Endothelial cell of umbilical vein (primary cell): Measurements from ENCODE around the gene MAMDC4. TPM values are rescaled to one million over a fixed set of nuclear protein-coding genes. Genes with fewer than 3 reads are reported as not detected.

ENCODE experiments used
- BruUV-seq: library from RNA; stranded (reverse); fragments of 400-500 nt; replicated peaks from 2 replicates; lab custom pipeline; 2021; lab: Mats Ljungman, UMichigan
- CTCF ChIA-PET: fragments of 300-600, 350-600 bp; sonication (Branson Sonifier 250); formaldehyde crosslinking; loops from one replicate; lab custom pipeline; 2021; ENCODE audit warnings: antibody characterized with exemption, inconsistent platforms; lab: Charles Lee
- POLR2A ChIA-PET: fragments of 300-600, 350-600 bp; sonication (Branson Sonifier 250); formaldehyde crosslinking; loops from one replicate; lab custom pipeline; 2021; ENCODE audit warnings: antibody characterized with exemption, inconsistent platforms; lab: Charles Lee
- DNase-seq: peaks from one replicate; pipeline ENCODE4 v3.0.0-alpha.2; 2011; ENCODE audit warnings: low read depth, low spot score
- FAIRE-seq: peaks from 2 replicates; lab custom pipeline; 2011; peaks lifted over from hg19 to GRCh38; lab: Jason Lieb, UNC
- H2AFZ ChIP-seq: 2 replicates; pipeline ENCODE4 v1.6.0; 2012; ENCODE audit warnings: low read depth, low read length, control low read depth, inconsistent platforms
- H3K27ac ChIP-seq: 2 replicates; pipeline ENCODE4 v1.5.1; 2011; ENCODE audit warnings: low read depth, mild to moderate bottlenecking, control low read depth, low read length, moderate library complexity; ENCODE audit not compliant: insufficient read depth
- H3K27me3 ChIP-seq, 2 experiments: 2 replicates each; pipeline versions ENCODE4 v1.6.0 to v1.6.1; 2011; ENCODE audit warnings: low read length in 2 of 2, mixed read lengths in 1 of 2; ENCODE audit not compliant: control insufficient read depth in 2 of 2, insufficient read depth in 2 of 2
- H3K36me3 ChIP-seq, 2 experiments: 2 replicates in 1 of 2; 3 replicates in 1 of 2; pipeline ENCODE4 v1.5.1; 2011; ENCODE audit warnings: low read length in 2 of 2, mild to moderate bottlenecking in 1 of 2, moderate library complexity in 1 of 2; ENCODE audit not compliant: control insufficient read depth in 2 of 2, insufficient read depth in 2 of 2; ENCODE audit errors: extremely low read depth in 1 of 2
- H3K4me1 ChIP-seq: 3 replicates; pipeline ENCODE4 v1.5.1; 2011; ENCODE audit warnings: mild to moderate bottlenecking, low read length; ENCODE audit not compliant: control insufficient read depth, insufficient read depth; ENCODE audit errors: extremely low read depth
- H3K4me2 ChIP-seq: 2 replicates; pipeline ENCODE4 v1.6.1; 2011; ENCODE audit warnings: low read length, control low read depth, mixed read lengths; ENCODE audit not compliant: insufficient read depth
- H3K4me3 ChIP-seq, 3 experiments: fragments of 200-600 bp in 1 of 3; sonication (generic), shearing (Covaris generic) in 1 of 3; replicated peaks in 1 of 3; 2 replicates each; pipeline ENCODE4 v1.5.1; 2011 to 2016; ENCODE audit warnings: control low read depth in 3 of 3, low read length in 3 of 3, mild to moderate bottlenecking in 2 of 3, inconsistent platforms in 1 of 3, low read depth in 1 of 3, moderate library complexity in 1 of 3; ENCODE audit not compliant: insufficient read depth in 1 of 3
- H3K79me2 ChIP-seq: 2 replicates; pipeline ENCODE4 v1.6.0; 2012; ENCODE audit warnings: low read length, inconsistent platforms; ENCODE audit not compliant: control insufficient read depth, insufficient read depth
- H3K9ac ChIP-seq: replicated peaks from 2 replicates; pipeline ENCODE3; 2011; ENCODE audit warnings: low read length, control low read depth; ENCODE audit not compliant: insufficient read depth; ENCODE audit errors: extremely low read depth
- H3K9me1 ChIP-seq: replicated peaks from 3 replicates; pipeline ENCODE4 v1.6.0; 2011; ENCODE audit warnings: mild to moderate bottlenecking, low read length; ENCODE audit not compliant: control insufficient read depth, insufficient read depth; ENCODE audit errors: extremely low read depth
- H3K9me3 ChIP-seq: replicated peaks from 2 replicates; pipeline ENCODE4 v1.5.1; 2012; ENCODE audit warnings: low read length, inconsistent platforms; ENCODE audit not compliant: control insufficient read depth, insufficient read depth
- H4K20me1 ChIP-seq: replicated peaks from 2 replicates; pipeline ENCODE3; 2011; ENCODE audit warnings: mild to moderate bottlenecking, low read length; ENCODE audit not compliant: control insufficient read depth, insufficient read depth; ENCODE audit errors: extremely low read depth
- EZH2 ChIP-seq: IDR thresholded peaks from 2 replicates; pipeline ENCODE4 v1.6.1; 2012; ENCODE audit warnings: borderline replicate concordance, low read depth, mild to moderate bottlenecking, moderate library complexity, low read length, inconsistent platforms; ENCODE audit not compliant: severe bottlenecking
- FOS ChIP-seq: IDR thresholded peaks from 2 replicates; pipeline ENCODE4 v1.6.1; 2011; ENCODE audit warnings: mild to moderate bottlenecking, low read length, moderate library complexity, borderline replicate concordance; ENCODE audit not compliant: insufficient read depth
- GATA2 ChIP-seq: IDR thresholded peaks from 2 replicates; pipeline ENCODE4 v1.7.0; 2011; ENCODE audit warnings: low read depth, mild to moderate bottlenecking, moderate library complexity, mixed read lengths, low read length; ENCODE audit not compliant: insufficient read length, insufficient read depth
- JUN ChIP-seq: IDR thresholded peaks from 2 replicates; pipeline ENCODE4 v1.6.1; 2011; ENCODE audit warnings: borderline replicate concordance, low read depth; ENCODE audit not compliant: insufficient read length, insufficient read depth
- MYC ChIP-seq: IDR thresholded peaks from one replicate; pipeline ENCODE4 v1.6.1; 2011; ENCODE audit warnings: mild to moderate bottlenecking, low read depth, low read length
- POLR2A ChIP-seq: IDR thresholded peaks from 2 replicates; pipeline ENCODE4 v1.6.1; 2012; ENCODE audit warnings: low read depth, mild to moderate bottlenecking, control low read depth, low read length
- POLR2AphosphoS5 ChIP-seq: IDR thresholded peaks from 2 replicates; pipeline ENCODE4 v1.6.1; 2012; ENCODE audit warnings: low read depth, mild to moderate bottlenecking, control low read depth, low read length, moderate library complexity; ENCODE audit not compliant: insufficient read depth
- dilution Hi-C: fragments of 300-500 bp; cut with MboI; formaldehyde crosslinking; loops from one replicate; pipeline ENCODE4 v1.15.0; 2019; ENCODE audit warnings: low sequenced_read_pairs; ENCODE audit not compliant: extremely low pct_ligation_motif_present
- intact Hi-C: fragments of 100-400 bp; cut with micrococcal nuclease; formaldehyde crosslinking; loops from one replicate; pipeline ENCODE4 v1.10.0; 2022
- polyA plus RNA-seq, 4 experiments: library from polyadenylated mRNA; depleted of rRNA in 3 of 4; stranded (reverse) in 3 of 4; unstranded in 1 of 4; fragments of >200 nt; gene quantifications; 2 replicates each; pipeline versions ENCODE4 v1.2.1 to v1.2.3, GENCODE V29; 2011 to 2012; ENCODE audit warnings: missing spikeins in 1 of 4
- total RNA-seq: library from RNA; stranded (reverse); gene quantifications from 2 replicates; pipeline ENCODE4 v1.2.3, GENCODE V29; 2021
- TF ChIP-seq, protein P1 (sequence below), 2 donors: IDR thresholded peaks; 1 replicate in 1 of 2; 2 replicates in 1 of 2; pipeline ENCODE4 v1.5.1; 2011; ENCODE audit warnings: low read length in 2 of 2, mild to moderate bottlenecking in 2 of 2, moderate library complexity in 2 of 2, control low read depth in 1 of 2, inconsistent platforms in 1 of 2, low read depth in 1 of 2; ENCODE audit not compliant: insufficient read depth in 1 of 2; ENCODE audit errors: extremely low read depth in 1 of 2
- TF ChIP-seq, protein P2 (sequence below): IDR thresholded peaks from 2 replicates; pipeline ENCODE4 v1.6.1; 2011; ENCODE audit not compliant: insufficient read depth, insufficient read length

The MAMDC4 gene
- total and polyA plus RNA-seq, 2 donors (not counting 3 experiments of a cell fraction or from before 2014, with no cell fraction given): 3.6 to 7.2 TPM

DNA sequence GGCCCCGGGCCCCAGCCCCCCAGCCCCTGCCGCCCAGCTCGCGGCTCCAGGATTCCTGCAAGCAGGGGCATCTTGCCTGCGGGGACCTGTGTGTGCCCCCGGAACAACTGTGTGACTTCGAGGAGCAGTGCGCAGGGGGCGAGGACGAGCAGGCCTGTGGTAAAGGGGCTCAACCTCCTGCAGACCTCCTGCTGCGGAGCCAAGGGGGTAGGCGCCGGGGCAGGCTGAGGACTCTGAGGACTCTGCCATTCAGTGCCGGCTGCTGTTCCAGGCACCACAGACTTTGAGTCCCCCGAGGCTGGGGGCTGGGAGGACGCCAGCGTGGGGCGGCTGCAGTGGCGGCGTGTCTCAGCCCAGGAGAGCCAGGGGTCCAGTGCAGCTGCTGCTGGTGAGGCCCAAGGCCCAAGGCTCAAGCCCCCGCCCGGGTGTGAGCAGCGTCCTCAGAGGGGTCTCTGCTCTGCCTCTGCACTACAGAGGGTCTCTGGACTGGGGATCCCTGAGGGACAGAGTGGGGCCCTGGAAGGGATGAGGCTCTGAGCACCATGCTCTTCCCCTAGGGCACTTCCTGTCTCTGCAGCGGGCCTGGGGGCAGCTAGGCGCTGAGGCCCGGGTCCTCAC lies 3.4 kb downstream of the MAMDC4 start:
- FAIRE-seq: no peak
- ChIA-PET CTCF (interaction anchor here (1.1 kb wide), 1 partner anchor 13 kb away, joined by 3 read pairs; the partner anchor contains the start of gene AJM1), POLR2A (no interaction called here)

More for the DNA sequence above, 3.4 kb downstream of the MAMDC4 start:
- Histone ChIP-seq H3K4me1 (no peaks in the 10 kb centered on the region), H3K4me2 (no peak overlapping the region), H4K20me1 (no peaks in the 10 kb centered on the region), H2AFZ (no peak overlapping the region), H3K4me3 (no peak overlapping the region), H3K27ac (no peak overlapping the region), H3K36me3 (no peaks in the 10 kb centered on the region), H3K27me3 (no peaks in the 10 kb centered on the region), H3K9ac (no peak overlapping the region), H3K9me1 (no peaks in the 10 kb centered on the region), H3K79me2 (no peaks in the 10 kb centered on the region), H3K9me3 (no peaks in the 10 kb centered on the region)
- BruUV-seq: no TSS peak
- intact Hi-C loops: no loop called here
- TF ChIP-seq POLR2AphosphoS5 (no peak), GATA2 (no peak), JUN (no peak), FOS (no peak), MYC (no peak), POLR2A (no peak), EZH2 (no peak)
- TF ChIP-seq, protein P1, sequence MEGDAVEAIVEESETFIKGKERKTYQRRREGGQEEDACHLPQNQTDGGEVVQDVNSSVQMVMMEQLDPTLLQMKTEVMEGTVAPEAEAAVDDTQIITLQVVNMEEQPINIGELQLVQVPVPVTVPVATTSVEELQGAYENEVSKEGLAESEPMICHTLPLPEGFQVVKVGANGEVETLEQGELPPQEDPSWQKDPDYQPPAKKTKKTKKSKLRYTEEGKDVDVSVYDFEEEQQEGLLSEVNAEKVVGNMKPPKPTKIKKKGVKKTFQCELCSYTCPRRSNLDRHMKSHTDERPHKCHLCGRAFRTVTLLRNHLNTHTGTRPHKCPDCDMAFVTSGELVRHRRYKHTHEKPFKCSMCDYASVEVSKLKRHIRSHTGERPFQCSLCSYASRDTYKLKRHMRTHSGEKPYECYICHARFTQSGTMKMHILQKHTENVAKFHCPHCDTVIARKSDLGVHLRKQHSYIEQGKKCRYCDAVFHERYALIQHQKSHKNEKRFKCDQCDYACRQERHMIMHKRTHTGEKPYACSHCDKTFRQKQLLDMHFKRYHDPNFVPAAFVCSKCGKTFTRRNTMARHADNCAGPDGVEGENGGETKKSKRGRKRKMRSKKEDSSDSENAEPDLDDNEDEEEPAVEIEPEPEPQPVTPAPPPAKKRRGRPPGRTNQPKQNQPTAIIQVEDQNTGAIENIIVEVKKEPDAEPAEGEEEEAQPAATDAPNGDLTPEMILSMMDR (IDR thresholded peaks at IDR 0.05; ENCODE audit: extremely low read depth in 1 of 2, insufficient read depth in 1 of 2, low read depth in 1 of 2, low read length in 2 of 2): no peak
- TF ChIP-seq, protein P2, sequence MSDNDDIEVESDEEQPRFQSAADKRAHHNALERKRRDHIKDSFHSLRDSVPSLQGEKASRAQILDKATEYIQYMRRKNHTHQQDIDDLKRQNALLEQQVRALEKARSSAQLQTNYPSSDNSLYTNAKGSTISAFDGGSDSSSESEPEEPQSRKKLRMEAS: no peak
- dilution Hi-C loops: no loop called here
- DNase-seq: no peak
